HG02885 (cell line): ENCODE results near the gene MYF6.

Source experiments
- ATAC-seq: cut with Tn5 transposase; IDR thresholded peaks from one replicate; pipeline ENCODE4 v1.9.1; 2021; ENCODE audit warnings: mild to moderate bottlenecking; ENCODE audit not compliant: unreplicated experiment, poor library complexity

MYF6 gene

DNA sequence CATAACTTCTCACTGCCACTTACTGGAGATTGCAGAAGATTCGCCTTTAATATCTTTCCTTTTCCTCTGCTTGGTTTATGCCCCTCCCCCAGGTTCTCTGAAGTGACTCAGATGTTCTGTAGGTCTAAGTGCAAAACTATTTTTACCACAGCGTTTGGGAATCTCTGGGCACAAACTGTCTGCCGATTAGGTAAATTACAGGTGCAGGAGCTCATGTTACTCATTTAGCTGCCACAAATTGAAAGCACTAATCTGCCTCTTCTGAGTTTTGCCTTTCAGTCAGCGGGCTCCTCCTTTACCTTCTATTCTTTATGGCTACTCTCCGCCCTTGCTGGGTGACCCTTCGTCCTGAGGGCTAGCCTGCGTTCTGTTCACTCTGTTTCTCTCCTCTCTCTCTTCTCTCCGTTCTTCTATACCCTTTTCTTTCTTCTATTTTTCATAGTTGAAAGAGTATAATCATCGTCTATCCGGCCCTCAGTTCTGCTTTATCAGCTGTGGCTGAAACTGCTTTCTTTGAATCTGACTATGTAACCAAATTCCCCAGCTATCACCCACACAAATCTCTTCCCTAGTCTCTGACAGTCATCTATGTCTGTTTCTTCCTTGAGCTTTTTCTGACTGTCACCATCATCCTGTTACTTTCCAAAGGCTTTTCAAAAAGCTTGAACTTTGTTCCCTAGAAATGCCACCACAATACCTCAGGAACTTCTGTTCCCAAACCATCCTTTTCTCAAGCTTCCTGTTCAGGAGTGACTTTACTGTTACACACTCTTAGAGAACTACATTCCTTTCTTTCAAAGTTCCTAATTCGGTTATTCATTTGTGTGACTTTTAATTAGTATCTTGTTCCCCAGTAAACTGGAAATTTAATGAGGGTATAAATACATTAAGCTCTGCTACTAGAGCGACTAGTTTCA, 4.3 kb upstream of the MYF6 start:
- peak; percentile 85 for ATAC-seq

DNA sequence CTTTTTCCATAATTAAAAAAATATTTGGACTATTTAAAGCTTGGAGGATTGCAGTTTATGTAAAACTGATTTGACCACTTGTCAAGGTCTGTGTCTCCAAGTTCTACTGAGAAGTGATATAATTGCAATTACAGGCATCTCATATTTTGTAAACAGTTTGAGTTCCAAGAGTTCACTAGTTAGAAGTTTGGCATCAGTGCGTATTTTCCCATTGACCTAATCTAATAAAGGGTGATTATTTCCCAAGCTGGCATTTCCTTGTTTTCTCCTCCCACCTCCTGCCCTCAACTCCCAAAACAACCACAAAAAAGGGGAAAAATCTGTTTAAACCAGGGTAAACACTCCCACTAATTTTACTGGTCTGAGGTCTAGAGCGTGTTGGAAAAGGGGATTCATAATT, 3.0 kb upstream of the MYF6 start:
- no peak for ATAC-seq

DNA sequence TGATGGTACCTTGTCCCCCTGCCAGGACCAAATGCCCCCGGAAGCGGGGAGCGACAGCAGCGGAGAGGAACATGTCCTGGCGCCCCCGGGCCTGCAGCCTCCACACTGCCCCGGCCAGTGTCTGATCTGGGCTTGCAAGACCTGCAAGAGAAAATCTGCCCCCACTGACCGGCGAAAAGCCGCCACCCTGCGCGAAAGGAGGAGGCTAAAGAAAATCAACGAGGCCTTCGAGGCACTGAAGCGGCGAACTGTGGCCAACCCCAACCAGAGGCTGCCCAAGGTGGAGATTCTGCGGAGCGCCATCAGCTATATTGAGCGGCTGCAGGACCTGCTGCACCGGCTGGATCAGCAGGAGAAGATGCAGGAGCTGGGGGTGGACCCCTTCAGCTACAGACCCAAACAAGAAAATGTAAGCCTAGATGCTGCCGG, 410 bp downstream of the MYF6 start:
- ATAC-seq = no peak

DNA sequence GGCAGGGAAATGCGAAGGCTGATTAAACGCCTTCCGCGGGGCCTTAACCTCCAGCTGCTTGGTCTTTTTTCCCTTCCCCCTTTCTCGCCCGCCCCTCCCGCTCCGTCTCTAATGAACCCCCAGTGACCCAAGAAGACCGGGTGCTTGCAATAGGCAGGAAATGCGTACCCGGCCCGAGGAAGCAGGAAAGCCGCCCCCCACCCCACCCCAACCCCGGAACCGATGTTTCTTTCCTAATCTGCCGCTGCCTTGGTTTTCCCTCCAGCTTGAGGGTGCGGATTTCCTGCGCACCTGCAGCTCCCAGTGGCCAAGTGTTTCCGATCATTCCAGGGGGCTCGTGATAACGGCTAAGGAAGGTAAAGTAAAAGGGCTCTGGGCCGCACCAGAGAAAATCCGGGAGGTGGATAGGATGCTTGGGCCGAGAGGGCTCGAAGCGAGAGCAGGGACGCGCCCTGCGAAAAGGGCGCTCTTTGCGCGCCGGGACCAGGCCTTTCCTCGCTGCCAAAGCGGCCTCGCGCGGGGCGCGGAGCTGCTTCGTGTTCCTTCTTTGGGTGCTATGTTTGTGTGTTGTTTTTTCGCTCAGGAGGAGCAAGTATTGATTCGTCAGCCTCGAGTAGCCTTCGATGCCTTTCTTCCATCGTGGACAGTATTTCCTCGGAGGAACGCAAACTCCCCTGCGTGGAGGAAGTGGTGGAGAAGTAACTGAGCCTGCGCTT, 983 bp downstream of the MYF6 start:
- ATAC-seq = no peak

DNA sequence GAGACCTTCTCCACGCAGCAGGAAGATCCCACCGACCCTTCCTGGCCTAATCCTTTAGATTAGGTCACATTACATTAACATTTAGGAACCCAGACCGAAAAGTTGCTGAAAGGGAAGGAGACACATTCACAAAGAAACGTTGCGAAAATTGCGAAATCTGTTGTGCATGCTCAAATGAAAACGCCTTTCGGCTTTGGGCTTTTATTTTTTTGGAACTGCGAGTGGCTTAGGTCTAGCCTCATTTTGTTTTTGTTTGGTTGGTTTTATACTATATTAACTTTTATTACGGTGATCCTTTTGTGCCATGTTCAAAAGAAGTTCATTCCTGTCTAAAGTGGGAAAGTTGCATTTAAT, 1.5 kb downstream of the MYF6 start:
- ATAC-seq = no peak

DNA sequence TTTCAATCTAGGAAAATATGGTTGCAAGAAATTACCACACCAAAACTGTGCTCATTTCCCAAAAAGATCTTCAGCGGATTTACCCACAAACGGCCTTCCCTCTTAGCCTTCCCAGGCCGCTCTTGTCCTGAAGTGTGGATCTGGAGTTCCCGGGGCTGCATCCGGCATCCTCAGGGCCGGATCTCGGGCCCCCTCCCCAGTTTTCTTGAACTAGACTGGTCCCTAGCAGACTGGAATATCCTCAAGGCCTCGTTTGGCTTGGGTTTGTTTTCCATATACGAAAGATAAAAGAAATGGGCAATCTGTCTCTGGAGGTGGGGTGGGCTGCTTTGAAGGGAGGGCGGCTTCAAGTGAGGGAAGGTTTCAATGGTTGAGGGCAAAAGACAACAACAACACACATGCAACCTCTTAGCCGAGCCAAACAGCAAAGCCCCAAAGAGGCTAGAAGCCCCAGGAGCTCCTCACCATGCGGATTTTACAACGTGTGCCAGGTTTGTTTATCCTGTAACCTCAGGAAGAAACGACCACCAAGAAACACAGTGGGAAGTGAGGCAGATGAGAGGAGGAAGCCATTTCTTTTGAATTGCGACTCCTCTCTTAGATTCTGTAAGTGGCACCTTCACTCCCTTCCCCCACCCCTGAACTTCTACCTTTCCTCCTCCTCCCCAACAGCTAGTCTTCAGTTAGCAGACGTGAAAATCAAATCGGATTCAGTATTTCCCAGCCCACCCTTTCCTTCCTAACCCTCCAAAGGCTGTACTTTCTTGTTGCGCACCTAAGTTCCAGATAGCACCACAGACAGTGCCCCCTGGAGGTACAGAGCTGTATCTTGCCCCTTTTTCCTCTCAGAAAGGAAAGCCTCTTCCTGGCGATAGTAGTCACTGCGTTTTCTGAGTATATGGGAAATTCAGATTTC, 2.6 kb downstream of the MYF6 start:
- ATAC-seq = peak; percentile 57

DNA sequence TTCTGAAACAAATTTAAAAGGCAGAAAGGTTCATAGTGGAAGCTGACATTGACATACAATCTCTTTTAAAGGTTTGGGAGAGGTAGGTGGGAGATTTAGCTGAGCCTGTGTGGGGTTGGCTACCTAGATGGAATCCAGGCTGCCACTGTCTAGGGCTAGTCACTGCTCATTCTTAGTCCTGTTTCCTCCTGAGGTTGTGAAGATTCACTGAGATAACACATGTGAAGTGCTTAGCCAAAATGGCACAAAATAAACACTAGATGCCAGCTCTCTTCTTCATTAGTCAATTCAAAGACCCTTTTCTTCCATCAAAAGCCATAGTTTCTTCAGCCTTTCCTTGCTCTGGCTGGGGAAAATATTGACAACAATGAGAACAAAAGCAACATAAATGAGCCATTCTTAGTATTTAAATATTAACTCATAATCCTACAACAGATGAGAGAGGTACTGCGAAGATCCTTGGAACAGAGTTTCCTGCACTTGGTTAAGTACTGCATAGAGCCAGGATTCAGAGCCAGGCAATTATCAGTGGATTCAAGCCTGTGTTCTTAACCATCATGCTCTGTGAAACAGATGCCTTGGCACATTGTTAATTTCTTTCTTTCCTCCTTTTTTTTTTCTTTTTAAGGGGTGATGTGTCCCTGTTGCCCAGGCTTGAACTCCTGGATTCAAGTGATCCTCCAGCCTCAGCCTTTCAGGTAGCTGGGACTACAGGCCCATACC, 3.5 kb downstream of the MYF6 start:
- ATAC-seq = peak; percentile 14

DNA sequence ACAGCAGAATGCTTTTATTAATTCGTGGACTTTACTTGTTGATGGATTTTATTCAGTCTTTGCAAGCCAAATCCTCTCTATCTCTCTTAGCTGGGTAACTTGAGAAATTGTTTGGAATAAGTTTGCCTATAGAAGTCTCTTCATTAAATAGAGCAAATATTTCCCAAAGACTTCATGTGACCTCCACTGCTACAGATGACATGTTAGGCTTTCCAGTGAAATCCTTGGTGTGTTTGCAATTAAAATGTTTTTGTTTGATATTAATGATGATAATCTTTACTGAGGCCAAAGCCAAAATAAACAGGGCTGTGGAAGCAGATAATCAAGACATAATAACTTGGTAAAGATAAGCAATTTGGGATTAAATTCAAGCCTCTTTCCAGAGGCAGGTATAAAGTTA, 4.4 kb downstream of the MYF6 start:
- no peak for ATAC-seq

DNA sequence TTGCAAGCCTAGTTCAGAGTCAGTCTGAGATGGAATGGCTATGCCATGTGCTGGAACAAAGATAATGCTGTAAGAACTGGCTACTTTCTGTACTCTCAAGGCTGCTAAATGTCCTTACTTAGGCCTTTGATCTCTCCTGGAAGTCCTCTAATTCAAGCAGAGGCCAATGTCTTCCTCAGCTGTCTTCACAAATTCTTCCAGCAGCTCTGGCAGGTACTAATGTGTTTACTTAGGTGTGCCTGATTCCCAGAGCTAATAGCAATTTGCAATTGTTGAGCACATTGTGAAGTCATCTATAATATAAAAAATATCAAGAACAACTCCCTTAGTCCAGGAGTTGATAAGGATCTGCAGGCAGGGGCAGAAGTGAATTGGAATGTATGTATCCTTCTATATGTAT, 5.4 kb downstream of the MYF6 start:
- ATAC-seq = no peak

DNA sequence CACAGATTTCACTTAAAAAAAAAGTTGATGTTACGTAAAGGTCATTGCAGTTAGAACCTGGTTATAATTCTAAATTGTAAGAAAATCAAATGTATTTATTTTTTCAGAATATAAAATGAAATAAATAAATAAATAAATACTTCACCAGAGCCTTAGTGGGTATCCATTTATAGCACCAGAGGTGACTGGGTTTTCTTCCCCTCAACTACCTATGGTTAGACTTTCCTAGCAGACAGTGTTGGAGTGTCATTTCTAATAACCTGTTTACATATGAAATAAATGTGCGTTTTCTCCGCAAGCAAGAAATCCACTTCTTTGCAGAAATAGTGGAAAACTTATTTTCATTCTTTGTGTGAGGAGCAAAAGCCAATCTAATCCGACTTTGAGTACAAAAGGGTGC, 6.0 kb downstream of the MYF6 start:
- no peak for ATAC-seq

DNA sequence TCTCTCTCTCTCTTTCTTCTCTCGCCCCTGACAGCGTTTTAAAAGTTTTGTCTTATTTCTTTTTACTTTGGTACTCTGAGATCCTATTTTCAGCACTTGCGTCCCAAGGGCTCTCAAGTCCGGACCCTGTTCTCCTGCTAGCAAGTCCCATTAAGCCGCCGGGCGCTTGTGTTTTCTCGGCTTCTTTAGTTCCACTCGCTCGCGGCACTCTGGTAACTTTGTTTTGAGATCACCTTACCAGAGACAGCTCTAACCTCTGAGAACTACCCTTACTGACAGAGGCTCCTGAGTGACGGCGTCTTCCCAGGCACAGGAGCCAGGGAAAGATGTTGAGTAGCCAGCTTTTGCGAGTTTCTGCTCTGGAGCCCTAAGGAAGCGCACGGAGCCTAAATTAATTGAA, 6.6 kb downstream of the MYF6 start:
- ATAC-seq = no peak

DNA sequence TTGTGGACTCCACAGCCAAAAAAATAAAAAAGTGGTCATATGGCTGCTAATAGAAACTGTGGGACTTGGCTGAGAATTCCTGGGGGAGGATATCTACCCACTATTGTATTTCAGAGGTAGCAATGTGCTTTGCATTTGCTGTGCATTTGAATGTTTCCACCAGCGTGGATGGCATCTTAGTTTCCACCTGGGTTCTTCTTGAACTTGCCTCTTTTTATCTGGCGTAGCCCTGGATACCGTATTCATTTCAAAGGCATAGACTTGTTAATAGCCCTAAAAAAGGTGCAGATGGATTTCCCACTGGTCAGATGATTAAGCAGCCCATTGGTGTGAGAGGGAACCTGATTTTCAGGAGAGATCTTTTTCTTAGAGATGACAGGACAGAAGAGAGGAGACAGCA, 7.4 kb downstream of the MYF6 start:
- ATAC-seq = no peak

DNA sequence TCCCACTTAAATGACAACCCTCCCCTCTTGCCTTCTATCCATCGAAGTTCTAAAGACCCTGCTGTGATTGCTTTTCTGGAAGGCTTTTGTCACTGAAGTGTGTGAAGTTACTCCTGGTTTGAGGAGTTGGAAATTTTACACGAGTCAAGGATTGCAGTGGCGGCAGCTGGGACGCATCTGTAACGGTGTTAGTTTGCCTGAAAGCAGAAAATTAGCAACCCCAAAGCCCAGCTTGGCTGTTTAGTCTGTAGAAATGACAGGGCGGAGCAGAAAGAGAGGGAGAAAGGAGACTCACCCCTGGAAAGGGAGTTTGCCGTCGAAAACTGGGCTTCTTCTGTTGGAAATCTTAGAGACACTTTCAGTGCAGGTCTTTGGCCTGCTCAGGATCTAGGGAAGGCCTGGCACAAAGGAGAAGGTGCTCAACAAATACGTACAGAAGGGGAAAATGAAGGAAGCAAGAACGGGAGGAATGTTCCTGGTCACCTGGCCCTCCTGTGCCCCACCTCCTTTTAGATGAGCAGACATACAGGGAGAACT, 8.3 kb downstream of the MYF6 start:
- no peak for ATAC-seq

DNA sequence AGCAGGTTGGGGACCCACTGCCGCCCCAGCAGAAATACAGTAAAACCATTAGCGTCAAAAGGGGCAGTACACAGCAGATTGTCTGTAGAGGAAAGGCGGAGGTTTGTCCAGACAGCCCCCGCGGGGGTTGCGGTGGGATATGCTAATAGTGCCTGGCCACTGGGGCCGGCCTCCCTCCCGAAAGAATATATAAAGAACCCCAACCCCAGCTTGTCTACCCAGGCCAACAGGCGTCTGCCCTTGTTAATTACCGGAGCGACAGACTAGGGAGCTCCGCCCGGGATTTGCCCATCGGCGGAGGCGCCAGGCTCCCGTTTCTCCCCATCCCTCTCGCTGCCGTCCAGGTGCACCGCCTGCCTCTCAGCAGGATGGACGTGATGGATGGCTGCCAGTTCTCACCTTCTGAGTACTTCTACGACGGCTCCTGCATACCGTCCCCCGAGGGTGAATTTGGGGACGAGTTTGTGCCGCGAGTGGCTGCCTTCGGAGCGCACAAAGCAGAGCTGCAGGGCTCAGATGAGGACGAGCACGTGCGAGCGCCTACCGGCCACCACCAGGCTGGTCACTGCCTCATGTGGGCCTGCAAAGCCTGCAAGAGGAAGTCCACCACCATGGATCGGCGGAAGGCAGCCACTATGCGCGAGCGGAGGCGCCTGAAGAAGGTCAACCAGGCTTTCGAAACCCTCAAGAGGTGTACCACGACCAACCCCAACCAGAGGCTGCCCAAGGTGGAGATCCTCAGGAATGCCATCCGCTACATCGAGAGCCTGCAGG, 9.4 kb downstream of the MYF6 start, which contains the start of gene MYF5:
MYF5 (plus strand) TSS at position 217 of the 774 bp plus-strand sequence; CDS start at position 369, 152 bp downstream.
- no peak for ATAC-seq

DNA sequence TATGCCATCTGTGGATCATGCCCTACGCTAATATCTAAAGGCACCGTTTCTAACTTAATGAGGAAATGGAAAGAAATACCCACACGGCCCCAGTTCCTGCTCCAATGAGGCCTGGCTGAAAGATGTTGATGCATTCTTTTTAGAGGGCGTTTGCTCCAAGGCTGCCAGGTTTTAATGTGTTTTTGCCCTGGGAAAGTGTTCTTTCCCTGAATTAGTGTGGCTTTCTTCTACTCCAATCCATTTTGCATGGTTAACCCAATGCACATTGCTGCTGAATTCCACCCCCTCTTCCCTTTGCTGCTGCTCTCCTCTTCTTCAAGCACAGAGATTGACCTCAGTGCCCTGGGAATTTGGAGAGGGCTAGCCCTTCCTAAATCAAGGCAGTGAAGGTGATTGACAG, 10.4 kb downstream of the MYF6 start:
- no peak for ATAC-seq

DNA sequence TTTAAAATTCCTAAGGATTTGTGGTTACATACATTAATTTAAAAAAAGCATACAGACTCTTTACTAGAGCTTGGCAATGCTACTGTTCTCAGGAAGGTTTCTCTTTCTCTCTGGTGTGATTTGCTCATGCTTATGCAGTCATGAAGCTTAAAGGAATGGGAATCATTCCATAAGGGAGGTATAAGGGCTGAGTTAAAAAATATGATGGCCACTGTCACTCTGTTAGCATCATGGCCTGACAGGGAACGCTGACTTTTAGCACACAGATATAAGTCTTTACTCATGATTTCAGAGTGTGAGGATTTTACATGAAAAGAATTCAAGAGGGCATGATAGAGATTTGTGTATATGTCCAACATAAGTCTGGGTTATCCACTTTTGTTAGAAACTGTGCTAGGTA, 13.1 kb downstream of the MYF6 start:
- no peak for ATAC-seq

DNA sequence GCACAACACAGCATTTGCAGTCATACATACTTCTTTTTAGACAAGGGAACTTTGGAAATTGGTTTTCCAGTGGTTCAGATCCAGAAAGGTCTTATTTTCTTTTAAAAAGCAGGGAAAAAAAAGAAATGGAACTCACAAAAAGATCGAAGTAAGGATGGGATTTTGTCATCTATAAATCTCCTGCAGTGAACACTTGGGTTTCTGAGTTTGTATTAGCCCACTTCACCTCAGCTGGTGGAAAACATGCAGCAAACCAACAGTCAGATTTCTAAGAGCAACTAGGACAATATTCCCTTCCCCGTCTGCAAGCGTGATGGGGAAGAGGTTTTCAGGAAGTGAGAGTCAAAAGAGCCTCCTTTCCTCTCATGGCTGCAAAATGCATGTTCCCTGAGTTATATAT, 13.9 kb downstream of the MYF6 start:
- ATAC-seq = no peak

DNA sequence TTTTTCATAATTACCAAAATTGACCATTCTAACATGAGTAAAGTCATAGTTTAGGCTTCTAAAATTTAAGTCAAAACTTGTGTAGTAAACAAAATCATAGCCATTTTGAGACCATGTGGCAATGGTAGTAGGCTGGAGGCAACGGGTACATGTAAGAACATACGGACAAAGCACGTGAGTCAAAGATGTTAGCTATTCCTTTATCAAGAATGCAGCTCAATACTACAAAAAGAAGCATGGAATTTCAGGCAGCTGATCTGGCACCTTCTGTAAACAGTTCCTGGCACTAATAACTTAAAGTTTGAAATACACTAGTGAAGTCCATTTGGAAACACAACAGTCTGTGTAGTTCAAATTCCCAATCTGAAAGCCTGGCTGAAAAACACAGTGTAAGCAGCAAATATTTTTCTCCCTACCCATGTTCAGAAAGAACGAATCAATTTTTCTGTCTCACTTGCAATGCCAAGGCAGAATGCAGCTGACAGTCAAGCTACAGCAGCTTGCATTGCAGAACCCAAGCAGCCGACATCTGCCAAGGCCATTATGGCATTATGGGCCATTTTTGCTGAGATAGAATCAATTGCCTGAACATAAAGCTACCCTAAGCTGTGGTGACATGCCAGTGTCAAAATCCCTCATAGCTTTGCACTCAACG, 38.5 kb downstream of the MYF6 start:
- ATAC-seq = no peak
